Neural cell (in vitro differentiated cells): ENCODE data around the gene RET. TPM values are rescaled to one million over a fixed set of nuclear protein-coding genes. Genes with fewer than 3 reads are reported as not detected.

ENCODE experiments used
- H2AFZ ChIP-seq: fragments of 200-600, 300-800 bp; sonication (generic), shearing (Covaris generic); 2 replicates; pipeline ENCODE4 v1.6.0; 2014; ENCODE audit warnings: low read depth, mild to moderate bottlenecking, antibody characterized with exemption, low read length, moderate library complexity
- H3F3A ChIP-seq: fragments of 200-600 bp; shearing (Covaris generic); 2 replicates; pipeline ENCODE4 v1.6.1; 2016; ENCODE audit warnings: mild to moderate bottlenecking, moderate library complexity, mixed read lengths, antibody characterized with exemption, low read length; ENCODE audit not compliant: insufficient read depth, poor library complexity, severe bottlenecking
- H3K27ac ChIP-seq: fragments of 200-600, 300-800 bp; sonication (generic), shearing (Covaris generic); 2 replicates; pipeline ENCODE4 v1.5.1; 2014; ENCODE audit warnings: mild to moderate bottlenecking, low read length, moderate library complexity
- H3K27me3 ChIP-seq: fragments of 300-800, 200-600 bp; sonication (generic), shearing (Covaris generic); 2 replicates; pipeline ENCODE4 v1.6.0; 2014; ENCODE audit warnings: mild to moderate bottlenecking, low read depth, low read length, moderate library complexity; ENCODE audit not compliant: insufficient read depth
- H3K36me3 ChIP-seq: fragments of 300-800, 200-600 bp; sonication (generic), shearing (Covaris generic); 2 replicates; pipeline ENCODE4 v1.5.1; 2014; ENCODE audit warnings: mild to moderate bottlenecking, antibody characterized with exemption, low read length, moderate library complexity; ENCODE audit not compliant: insufficient read depth
- H3K4me2 ChIP-seq: fragments of 300-800, 200-600 bp; sonication (generic), shearing (Covaris generic); 2 replicates; pipeline ENCODE4 v1.6.0; 2014; ENCODE audit warnings: mild to moderate bottlenecking, low read length
- H3K4me3 ChIP-seq: fragments of 300-800, 200-600 bp; sonication (generic), shearing (Covaris generic); 2 replicates; pipeline ENCODE4 v1.5.1; 2014; ENCODE audit warnings: mild to moderate bottlenecking, low read length, moderate library complexity
- H3K79me2 ChIP-seq: fragments of 200-600 bp; shearing (Covaris generic); replicated peaks from 2 replicates; pipeline ENCODE4 v1.6.0; 2014; ENCODE audit warnings: mild to moderate bottlenecking, low read length, moderate library complexity; ENCODE audit not compliant: insufficient read depth
- H3K9ac ChIP-seq: fragments of 300-800, 200-600 bp; sonication (generic), shearing (Covaris generic); 2 replicates; pipeline ENCODE4 v1.6.1; 2016; ENCODE audit warnings: mild to moderate bottlenecking, low read length, mixed read lengths
- H3K9me2 ChIP-seq: fragments of 200-600 bp; shearing (Covaris generic); 2 replicates; pipeline ENCODE4 v1.6.1; 2016; ENCODE audit warnings: mild to moderate bottlenecking, low read length, mixed read lengths; ENCODE audit not compliant: insufficient read depth
- H3K9me3 ChIP-seq: fragments of 200-600, 300-800 bp; sonication (generic), shearing (Covaris generic); 2 replicates; pipeline ENCODE4 v1.6.1; 2016; ENCODE audit warnings: mild to moderate bottlenecking, mixed run types, low read length, moderate library complexity, mixed read lengths
- H4K20me1 ChIP-seq: fragments of 200-600 bp; shearing (Covaris generic); 2 replicates; pipeline ENCODE4 v1.6.1; 2016; ENCODE audit warnings: mild to moderate bottlenecking, mixed run types; ENCODE audit not compliant: insufficient read depth
- CTCF ChIP-seq: fragments of 450-650 bp; IDR thresholded peaks from 2 replicates; pipeline ENCODE4 v1.5.1; 2014; ENCODE audit warnings: antibody characterized with exemption, mild to moderate bottlenecking, moderate library complexity; ENCODE audit not compliant: poor library complexity, severe bottlenecking
- EP300 ChIP-seq: fragments of 450-650 bp; conservative IDR thresholded peaks from 2 replicates; pipeline ENCODE4 v1.6.1; 2014; ENCODE audit warnings: antibody characterized with exemption, mild to moderate bottlenecking, moderate library complexity; ENCODE audit not compliant: poor library complexity, severe bottlenecking
- EZH2 ChIP-seq: fragments of 200-600, 300-800 bp; shearing (Covaris generic), sonication (generic); IDR thresholded peaks from 2 replicates; pipeline ENCODE4 v1.6.1; 2014; ENCODE audit warnings: antibody characterized with exemption, low read length, borderline replicate concordance, mild to moderate bottlenecking; ENCODE audit not compliant: insufficient read depth, poor library complexity, severe bottlenecking
- MXI1 ChIP-seq: fragments of 450-650 bp; conservative IDR thresholded peaks from 2 replicates; pipeline ENCODE4 v1.6.1; 2014; ENCODE audit warnings: antibody characterized with exemption, mild to moderate bottlenecking; ENCODE audit not compliant: poor library complexity, severe bottlenecking
- POLR2AphosphoS5 ChIP-seq: IDR thresholded peaks from 2 replicates; pipeline ENCODE4 v1.6.1; 2012
- RAD21 ChIP-seq: fragments of 450-650 bp; conservative IDR thresholded peaks from 2 replicates; pipeline ENCODE4 v1.6.1; 2014; ENCODE audit warnings: antibody characterized with exemption, mild to moderate bottlenecking, moderate library complexity
- REST ChIP-seq: IDR thresholded peaks from 2 replicates; pipeline ENCODE4 v1.6.1; 2012; ENCODE audit warnings: borderline replicate concordance
- SMC3 ChIP-seq: fragments of 450-650 bp; conservative IDR thresholded peaks from 2 replicates; pipeline ENCODE4 v1.6.1; 2014; ENCODE audit warnings: antibody characterized with exemption, mild to moderate bottlenecking, moderate library complexity; ENCODE audit not compliant: poor library complexity
- TAF1 ChIP-seq: IDR thresholded peaks from 2 replicates; pipeline ENCODE4 v1.6.1; 2012; ENCODE audit warnings: low read depth
- polyA plus RNA-seq: library from polyadenylated mRNA; depleted of rRNA; stranded (reverse); fragments of >200 nt; gene quantifications from 2 replicates; pipeline ENCODE4 v1.2.3, GENCODE V29; 2014

RET gene
- polyA plus RNA-seq, 1 donor from 2014 or later: 1.7 TPM

GRCh38 chr10:43136995-43137716 is 60.3 kb downstream of the RET start:
- Histone ChIP-seq H3K79me2 (peaks cover 40% of the 10 kb centered on the region), H3K9ac (peak overlapping the region; percentile 97), H3K4me2 (peak overlapping the region; percentile 76), H3K36me3 (no peaks in the 10 kb centered on the region), H3F3A (no peaks in the 10 kb centered on the region), H3K27ac (peak overlapping the region; percentile 97), H3K9me3 (no peaks in the 10 kb centered on the region), H4K20me1 (no peaks in the 10 kb centered on the region), H2AFZ (peak overlapping the region; percentile 87), H3K27me3 (no peaks in the 10 kb centered on the region), H3K4me3 (peak overlapping the region; percentile 87), H3K9me2 (no peaks in the 10 kb centered on the region)
- TF ChIP-seq REST (no peak), EP300 (no peak), MXI1 (no peak), TAF1 (no peak), SMC3 (no peak), RAD21 (no peak), EZH2 (no peak), POLR2AphosphoS5 (no peak), CTCF (no peak)

- Histone ChIP-seq H3K36me3 (no peaks in the 10 kb centered on the region), H3K9me2 (no peaks in the 10 kb centered on the region), H3K27me3 (no peaks in the 10 kb centered on the region), H3K27ac (peak overlapping the region; percentile 97), H3F3A (no peaks in the 10 kb centered on the region), H3K9ac (peak overlapping the region; percentile 97), H4K20me1 (no peaks in the 10 kb centered on the region), H2AFZ (peak overlapping the region; percentile 87), H3K4me3 (peak overlapping the region; percentile 87), H3K79me2 (peaks cover 44% of the 10 kb centered on the region), H3K4me2 (peak overlapping the region; percentile 76), H3K9me3 (no peaks in the 10 kb centered on the region)
- peak; percentile 23 for TF ChIP-seq RAD21
- TF ChIP-seq EP300: no peak
- no peak for TF ChIP-seq MXI1
- TF ChIP-seq POLR2AphosphoS5: peak; percentile 43
- TF ChIP-seq SMC3: peak; percentile 31
Observed at GRCh38 chr10:43137717-43138020, 60.8 kb downstream of the RET start.
